Cardiac fibroblast (primary cell): ENCODE data around the gene SOWAHD.
A peak's percentile ranks its signal among the peaks of the same experiment; 100 is the strongest.

ENCODE experiments used
- DNase-seq, 2 donors: peaks; one replicate each; pipeline versions ENCODE4 v3.0.0 to v3.0.0-alpha.2; 2010; ENCODE audit warnings: low read depth in 2 of 2
- H3K4me3 ChIP-seq, 2 donors: replicated peaks in 1 of 2; 1 replicate in 1 of 2; 2 replicates in 1 of 2; pipeline ENCODE4 v1.5.1; 2011; ENCODE audit warnings: low read depth in 2 of 2, low read length in 2 of 2, mild to moderate bottlenecking in 2 of 2, moderate library complexity in 1 of 2
- TF ChIP-seq, protein P1 (sequence below): IDR thresholded peaks from one replicate; pipeline ENCODE4 v1.5.1; 2011; ENCODE audit warnings: low read depth, mild to moderate bottlenecking, low read length, inconsistent platforms

The SOWAHD gene, protein sequence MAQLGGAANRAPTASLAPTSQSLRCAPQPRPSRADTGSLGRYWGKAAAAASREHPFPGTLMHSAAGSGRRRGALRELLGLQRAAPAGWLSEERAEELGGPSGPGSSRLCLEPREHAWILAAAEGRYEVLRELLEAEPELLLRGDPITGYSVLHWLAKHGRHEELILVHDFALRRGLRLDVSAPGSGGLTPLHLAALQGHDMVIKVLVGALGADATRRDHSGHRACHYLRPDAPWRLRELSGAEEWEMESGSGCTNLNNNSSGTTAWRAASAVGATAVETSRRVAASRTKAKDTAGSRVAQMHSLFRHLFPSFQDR

GRCh38 chrX:119757979-119758730 is at the start of gene SOWAHD:
SOWAHD (plus strand) TSS chrX:119758588; CDS start chrX:119758668, 80 bp downstream.
- peak in 1 of 2 donors; percentile 33 for DNase-seq
- TF ChIP-seq, protein P1, sequence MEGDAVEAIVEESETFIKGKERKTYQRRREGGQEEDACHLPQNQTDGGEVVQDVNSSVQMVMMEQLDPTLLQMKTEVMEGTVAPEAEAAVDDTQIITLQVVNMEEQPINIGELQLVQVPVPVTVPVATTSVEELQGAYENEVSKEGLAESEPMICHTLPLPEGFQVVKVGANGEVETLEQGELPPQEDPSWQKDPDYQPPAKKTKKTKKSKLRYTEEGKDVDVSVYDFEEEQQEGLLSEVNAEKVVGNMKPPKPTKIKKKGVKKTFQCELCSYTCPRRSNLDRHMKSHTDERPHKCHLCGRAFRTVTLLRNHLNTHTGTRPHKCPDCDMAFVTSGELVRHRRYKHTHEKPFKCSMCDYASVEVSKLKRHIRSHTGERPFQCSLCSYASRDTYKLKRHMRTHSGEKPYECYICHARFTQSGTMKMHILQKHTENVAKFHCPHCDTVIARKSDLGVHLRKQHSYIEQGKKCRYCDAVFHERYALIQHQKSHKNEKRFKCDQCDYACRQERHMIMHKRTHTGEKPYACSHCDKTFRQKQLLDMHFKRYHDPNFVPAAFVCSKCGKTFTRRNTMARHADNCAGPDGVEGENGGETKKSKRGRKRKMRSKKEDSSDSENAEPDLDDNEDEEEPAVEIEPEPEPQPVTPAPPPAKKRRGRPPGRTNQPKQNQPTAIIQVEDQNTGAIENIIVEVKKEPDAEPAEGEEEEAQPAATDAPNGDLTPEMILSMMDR = no peak

GRCh38 chrX:119708936-119709335 is 49.5 kb upstream of the SOWAHD start:
- peak in 1 of 2 donors; percentile 42 for DNase-seq
- no peak overlapping the region for H3K4me3 ChIP-seq
- TF ChIP-seq, protein P1 = no peak

More at GRCh38 chrX:119757979-119758730, at the start of gene SOWAHD:
- peak within 1 kb of the TSS; percentile 47 to 48 for H3K4me3 ChIP-seq

DNA sequence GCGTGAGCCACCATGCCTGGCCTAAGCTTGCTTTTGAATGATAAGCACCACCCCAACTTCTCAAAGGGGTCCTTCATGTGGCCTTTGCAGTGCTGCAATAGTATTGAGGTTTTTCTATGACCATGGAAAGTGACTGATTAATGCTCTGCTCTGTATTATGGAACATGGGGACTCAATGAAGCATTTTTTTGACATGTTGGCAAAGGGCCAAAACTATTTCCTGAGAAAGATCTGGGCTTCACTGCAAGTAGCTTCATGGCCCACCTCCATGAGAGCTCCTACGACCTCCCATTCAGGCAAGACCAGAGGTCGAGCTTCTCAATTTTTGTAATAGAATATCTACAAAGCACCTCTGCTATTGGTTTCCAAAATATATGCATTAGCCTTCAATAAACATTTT is 48.8 kb upstream of the SOWAHD start:
- no peak overlapping the region for H3K4me3 ChIP-seq
- TF ChIP-seq, protein P1 = no peak
- no peak for DNase-seq

DNA sequence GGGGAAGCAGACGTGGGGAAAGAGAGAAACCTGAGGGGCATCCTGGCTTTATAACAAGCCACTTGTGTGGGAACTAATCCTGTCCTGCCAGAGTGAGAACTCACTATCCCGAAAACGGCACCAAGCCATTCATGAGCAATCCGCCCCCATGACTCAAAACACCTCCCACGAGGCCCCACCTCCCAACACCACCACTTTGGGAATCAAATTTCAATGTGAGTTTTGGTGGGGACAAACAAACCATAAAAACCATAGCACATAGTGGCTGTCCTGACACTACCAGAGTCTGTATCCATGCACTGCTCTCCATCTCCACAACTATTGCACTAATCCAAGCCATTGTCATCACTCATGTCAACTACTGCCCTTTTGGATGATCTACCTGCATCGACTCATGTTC is 36.9 kb upstream of the SOWAHD start:
- no peak for DNase-seq
- no peak overlapping the region for H3K4me3 ChIP-seq
- TF ChIP-seq, protein P1 = no peak

DNA sequence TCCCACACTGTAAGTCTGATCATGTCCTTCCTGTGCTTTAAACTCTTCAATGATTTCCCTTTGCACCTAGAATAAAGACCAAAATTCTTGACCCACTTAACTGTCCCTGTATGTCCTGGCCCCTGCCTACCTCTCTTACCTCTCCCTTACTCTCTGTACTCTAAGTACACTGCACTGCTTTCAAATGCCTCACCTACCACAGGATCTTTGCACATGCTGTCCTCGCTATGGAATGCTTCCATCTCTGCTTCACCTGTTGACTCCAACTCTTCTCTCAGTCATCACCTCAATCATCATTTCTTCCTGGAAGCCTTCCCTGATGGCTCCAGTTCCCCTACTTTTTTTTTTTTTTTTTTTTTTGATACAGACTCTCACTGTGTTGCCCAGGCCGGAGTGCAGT is 36.5 kb upstream of the SOWAHD start:
- DNase-seq = no peak
- TF ChIP-seq, protein P1 = no peak
- no peak overlapping the region for H3K4me3 ChIP-seq

DNA sequence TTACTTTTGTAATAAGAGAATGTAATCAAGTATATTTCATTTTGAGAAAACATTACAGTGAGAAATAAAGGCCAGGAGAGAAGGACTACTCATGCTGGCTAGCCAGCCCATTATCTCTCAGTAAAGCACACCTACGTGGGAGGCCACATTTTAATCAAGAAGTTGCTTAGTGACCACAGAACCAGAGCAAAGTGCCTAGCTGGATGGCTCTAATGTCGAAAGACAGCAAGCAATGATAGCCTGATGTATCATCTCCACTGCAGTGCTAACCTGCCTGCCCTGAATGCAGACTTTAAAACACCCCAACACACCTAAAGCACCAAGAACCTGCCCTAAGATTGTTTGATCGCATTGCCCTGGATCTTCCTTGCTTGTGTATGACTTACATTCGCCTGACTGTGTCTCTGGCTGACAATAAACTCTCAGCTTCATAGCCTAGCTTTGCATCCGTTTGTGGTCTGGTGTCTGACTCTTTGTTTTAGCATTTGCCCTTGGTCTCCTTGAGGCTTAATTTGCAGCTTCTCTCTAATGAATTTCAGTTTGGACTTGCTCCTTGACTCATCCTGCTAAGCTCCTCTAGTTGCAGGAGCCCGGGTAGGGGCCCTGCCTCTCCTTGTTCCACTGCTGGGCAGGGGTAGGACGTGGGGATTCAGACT is 31.4 kb upstream of the SOWAHD start:
- DNase-seq = no peak
- TF ChIP-seq, protein P1 = no peak
- no peak overlapping the region for H3K4me3 ChIP-seq
